GM12892 (cell line): Measurements from ENCODE around the gene CEMIP.

ENCODE experiments used
- POLR2A ChIP-seq: IDR thresholded peaks from 2 replicates; pipeline ENCODE4 v1.6.1; 2011; ENCODE audit warnings: low read depth, low read length, control low read depth
- POLR2AphosphoS5 ChIP-seq: IDR thresholded peaks from 2 replicates; pipeline ENCODE4 v1.6.1; 2011; ENCODE audit warnings: low read depth, low read length, control low read depth

DNA sequence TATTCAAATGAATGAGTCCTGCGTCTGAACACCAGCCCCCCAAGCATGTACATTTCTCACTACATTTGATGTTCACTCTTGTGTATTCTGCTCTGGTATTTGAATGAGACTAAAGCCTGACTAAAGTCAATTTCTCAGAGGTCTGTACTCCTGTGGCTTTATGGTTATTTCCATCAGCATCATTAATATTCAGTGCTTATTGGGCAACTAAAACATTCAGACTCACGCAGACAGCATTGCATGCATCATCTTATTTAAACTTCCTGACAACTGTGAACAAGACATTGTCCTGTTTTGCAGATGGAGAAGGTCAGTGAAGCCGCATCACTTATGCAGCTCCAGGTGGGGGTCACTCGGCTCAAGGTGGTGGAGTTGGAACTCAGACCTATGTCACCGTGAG lies 11.1 kb downstream of the CEMIP start:
- TF ChIP-seq POLR2A (no peak), POLR2AphosphoS5 (no peak)
